ENCODE data around the gene ANKRD16. TPM values are rescaled to one million over a fixed set of nuclear protein-coding genes. Genes with fewer than 3 reads are reported as not detected.
A peak's percentile ranks its signal among the peaks of the same experiment; 100 is the strongest.

Gene ANKRD16
- total and polyA plus RNA-seq, 2 of the 8 experiments (the other 6 are each of a cell fraction or from before 2014, with no cell fraction given) = 8.2 to 12.7 TPM

DNA sequence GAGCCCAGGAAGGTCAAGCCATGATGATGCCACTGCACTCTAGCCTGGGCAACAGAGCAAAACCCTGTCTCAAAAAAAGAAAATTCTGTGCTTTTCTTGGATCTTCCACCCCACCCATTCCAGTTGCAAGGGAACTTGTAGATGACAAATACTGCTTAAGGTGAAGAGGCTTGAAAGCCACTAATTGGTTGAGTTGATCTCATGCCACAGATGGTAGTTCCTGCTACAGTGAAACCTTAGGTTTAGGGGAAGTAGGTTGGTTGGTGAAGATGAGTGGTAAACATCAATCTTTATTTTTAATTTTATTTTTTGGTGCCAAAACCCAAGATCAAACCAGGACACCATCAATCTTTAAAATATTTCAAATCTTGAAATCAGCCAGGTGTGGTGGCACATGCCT is 73.5 kb downstream of the ANKRD16 start:
- H3K4me1 ChIP-seq (replicated peaks in 1 of 4; ENCODE audit: control insufficient read depth in 3 of 4, insufficient read depth in 4 of 4, low read length in 3 of 4) = peaks cover 0 to 3% (median 0%) of the 10 kb centered on the region in 4 experiments; a peak in 1 of 7 replicates
- H2BK120ac ChIP-seq (replicated peaks; ENCODE audit: low read depth, low read length) = no peak overlapping the region
- no peak overlapping the region for H2BK5ac ChIP-seq (ENCODE audit: low read depth, low read length)
- H4K8ac ChIP-seq (ENCODE audit: extremely low read depth, insufficient read depth, low read length) = no peak overlapping the region
- no peak overlapping the region for H2BK15ac ChIP-seq (ENCODE audit: low read length)
- H3K36me3 ChIP-seq (ENCODE audit: control insufficient read depth in 2 of 4, insufficient read depth in 4 of 4, low read length in 3 of 4) = no peaks in the 10 kb centered on the region; a peak in 1 of 8 replicates
- peaks cover 14 to 30% of the 10 kb centered on the region in 2 experiments for H3K79me2 ChIP-seq (ENCODE audit: control insufficient read depth in 1 of 2, insufficient read depth in 2 of 2, low read length in 2 of 2)
- no peak for FAIRE-seq
- H3K9ac ChIP-seq (replicated peaks in 1 of 4; ENCODE audit: extremely low read depth in 1 of 4, low read depth in 3 of 4, low read length in 3 of 4) = no peak overlapping the region
- no peak overlapping the region for H2AFZ ChIP-seq (ENCODE audit: low read length)
- ChIA-PET CTCF (ENCODE audit: partially characterized antibody) (no interaction called here), POLR2A (ENCODE audit: partially characterized antibody) (interaction anchor here (1.2 kb wide), 1 partner anchor 42 kb away, joined by 3 read pairs; no protein-coding TSS in a partner anchor)
- no peak overlapping the region for H2AK5ac ChIP-seq (ENCODE audit: low read depth, low read length)
- no peaks in the 10 kb centered on the region for H3K27me3 ChIP-seq (replicated peaks in 1 of 4; ENCODE audit: control insufficient read depth in 3 of 4, extremely low read depth in 1 of 4, insufficient read depth in 3 of 4, low read length in 3 of 4)
- H3K23ac ChIP-seq (ENCODE audit: insufficient read length) = no peak overlapping the region
- H3K4ac ChIP-seq (replicated peaks; ENCODE audit: insufficient read length, low read depth, low read length) = no peak overlapping the region
- no peak overlapping the region for H3K4me2 ChIP-seq (ENCODE audit: insufficient read depth in 1 of 2, low read depth in 2 of 2, low read length in 2 of 2)
- H3K56ac ChIP-seq (replicated peaks; ENCODE audit: insufficient read length, low read depth, low read length) = no peak overlapping the region
- DNase-seq (ENCODE audit: low read depth in 1 of 2, low spot score in 2 of 2) = peak in 1 of 2 experiments; percentile 24
- no peak overlapping the region for H3K14ac ChIP-seq (ENCODE audit: insufficient read length)
- no peak overlapping the region for H4K5ac ChIP-seq (ENCODE audit: insufficient read length, low read depth, low read length)
- H2BK20ac ChIP-seq (ENCODE audit: low read length) = no peak overlapping the region
- no peak overlapping the region for H3K27ac ChIP-seq (ENCODE audit: low read depth, low read length)
- peaks cover 3 to 5% of the 10 kb centered on the region in 2 experiments for H4K20me1 ChIP-seq (replicated peaks in 1 of 2; ENCODE audit: control insufficient read depth in 1 of 2, insufficient read depth in 2 of 2, low read length in 2 of 2)
- peaks cover 6% of the 10 kb centered on the region for H3K23me2 ChIP-seq (ENCODE audit: low read depth, low read length)
- H3K9me3 ChIP-seq (ENCODE audit: insufficient read depth in 2 of 2, low read depth in 1 of 2, low read length in 1 of 2) = no peaks in the 10 kb centered on the region
- no peak overlapping the region for H2BK12ac ChIP-seq (ENCODE audit: low read depth, low read length)
- H4K91ac ChIP-seq (replicated peaks; ENCODE audit: insufficient read length, low read length) = no peak overlapping the region
- no peaks in the 10 kb centered on the region; the same call in 1 of the 2 replicates for H3K79me1 ChIP-seq (ENCODE audit: low read depth, low read length)
- H3K4me3 ChIP-seq (ENCODE audit: extremely low read depth in 1 of 4, insufficient read depth in 2 of 4, low read depth in 3 of 4, low read length in 4 of 4) = no peak overlapping the region
- no peak overlapping the region for H3K18ac ChIP-seq (ENCODE audit: extremely low read depth, low read length)
- TF ChIP-seq, protein P1, sequence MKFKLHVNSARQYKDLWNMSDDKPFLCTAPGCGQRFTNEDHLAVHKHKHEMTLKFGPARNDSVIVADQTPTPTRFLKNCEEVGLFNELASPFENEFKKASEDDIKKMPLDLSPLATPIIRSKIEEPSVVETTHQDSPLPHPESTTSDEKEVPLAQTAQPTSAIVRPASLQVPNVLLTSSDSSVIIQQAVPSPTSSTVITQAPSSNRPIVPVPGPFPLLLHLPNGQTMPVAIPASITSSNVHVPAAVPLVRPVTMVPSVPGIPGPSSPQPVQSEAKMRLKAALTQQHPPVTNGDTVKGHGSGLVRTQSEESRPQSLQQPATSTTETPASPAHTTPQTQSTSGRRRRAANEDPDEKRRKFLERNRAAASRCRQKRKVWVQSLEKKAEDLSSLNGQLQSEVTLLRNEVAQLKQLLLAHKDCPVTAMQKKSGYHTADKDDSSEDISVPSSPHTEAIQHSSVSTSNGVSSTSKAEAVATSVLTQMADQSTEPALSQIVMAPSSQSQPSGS (IDR thresholded peaks at IDR 0.05; ENCODE audit: low read length) = no peak
- TF ChIP-seq CTBP2 (IDR thresholded peaks at IDR 0.05; ENCODE audit: borderline replicate concordance, insufficient read depth, insufficient read length, low read length) (no peak), BACH1 (IDR thresholded peaks at IDR 0.05; ENCODE audit: low read length) (no peak), CHD1 (IDR thresholded peaks at IDR 0.05; ENCODE audit: low read depth, low read length) (no peak), ASH2L (IDR thresholded peaks at IDR 0.05; ENCODE audit: low read length) (no peak), TAF1 (IDR thresholded peaks at IDR 0.05; ENCODE audit: low read depth, low read length) (no peak), PHF8 (conservative IDR thresholded peaks at IDR 0.05; ENCODE audit: low read depth, low read length) (no peak), TEAD4 (IDR thresholded peaks at IDR 0.05; ENCODE audit: low read depth, low read length) (no peak), MAFK (IDR thresholded peaks at IDR 0.05; ENCODE audit: low read depth, low read length) (no peak), SIRT6 (IDR thresholded peaks at IDR 0.05; ENCODE audit: low read length) (no peak), SUZ12 (IDR thresholded peaks at IDR 0.05; ENCODE audit: low read length) (no peak)
